ENCODE measurements around the gene SALL4. TPM values are rescaled to one million over a fixed set of nuclear protein-coding genes. Genes with fewer than 3 reads are reported as not detected.

SALL4 gene
- total and polyA plus RNA-seq, 2 donors (not counting 3 experiments of a cell fraction or from before 2014, with no cell fraction given): 1.3 to 1.9 TPM

DNA sequence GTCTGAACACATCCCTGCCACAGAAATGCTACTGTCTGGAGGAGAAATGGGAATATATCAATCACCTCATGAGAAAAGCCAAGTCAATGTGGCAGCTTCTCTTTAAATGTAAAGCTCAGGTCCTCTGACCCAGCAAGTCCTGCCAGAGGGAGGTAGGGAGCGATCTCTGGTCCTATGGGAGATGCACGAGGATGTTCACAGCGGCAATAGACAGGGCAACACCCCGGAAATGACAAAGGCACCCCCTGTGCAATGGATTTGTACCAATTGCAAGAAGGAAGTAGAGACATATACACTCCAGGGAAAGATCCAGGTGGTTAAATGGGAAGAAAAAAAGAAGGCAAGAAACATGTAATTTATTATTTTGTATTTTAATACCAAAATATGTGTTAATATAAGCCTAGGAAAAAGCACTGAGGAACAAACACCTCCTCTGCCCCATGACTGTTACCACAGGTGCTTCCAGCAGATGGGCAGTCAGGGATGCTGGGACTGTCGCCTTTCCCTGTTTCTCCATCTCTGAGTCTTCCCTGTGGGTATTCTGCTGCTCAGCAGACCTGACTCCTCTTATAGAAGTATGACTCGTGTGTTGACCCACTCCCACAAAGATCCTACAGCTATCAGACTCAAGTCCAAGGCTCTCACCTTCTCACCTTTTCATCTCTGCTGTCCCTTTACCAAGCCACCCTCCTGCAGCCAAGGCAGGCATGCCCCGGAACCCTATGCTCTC lies 55.0 kb downstream of the SALL4 start:
- Histone ChIP-seq H3K4me1 (ENCODE audit: control insufficient read depth, extremely low read depth, insufficient read depth, low read length) (peaks cover 42% of the 10 kb centered on the region), H3K27ac (ENCODE audit: insufficient read depth, low read depth, low read length) (no peak overlapping the region), H3K79me2 (ENCODE audit: control insufficient read depth, insufficient read depth, low read length) (peaks cover 9% of the 10 kb centered on the region), H3K36me3 (ENCODE audit: control insufficient read depth in 2 of 2, extremely low read depth in 1 of 2, insufficient read depth in 2 of 2, low read length in 2 of 2) (no peaks in the 10 kb centered on the region), H3K4me3 (replicated peaks in 1 of 3; ENCODE audit: insufficient read depth in 1 of 3, low read depth in 1 of 3, low read length in 3 of 3) (no peak overlapping the region), H3K9me1 (replicated peaks; ENCODE audit: control insufficient read depth, extremely low read depth, insufficient read depth, low read length) (no peaks in the 10 kb centered on the region), H3K4me2 (ENCODE audit: insufficient read depth, low read length) (no peak overlapping the region), H3K9ac (replicated peaks; ENCODE audit: extremely low read depth, insufficient read depth, low read length) (no peak overlapping the region), H3K9me3 (replicated peaks; ENCODE audit: control insufficient read depth, insufficient read depth, low read length) (no peaks in the 10 kb centered on the region), H4K20me1 (replicated peaks; ENCODE audit: control insufficient read depth, extremely low read depth, insufficient read depth, low read length) (no peaks in the 10 kb centered on the region), H2AFZ (ENCODE audit: low read depth, low read length) (no peak overlapping the region), H3K27me3 (ENCODE audit: control insufficient read depth in 2 of 2, insufficient read depth in 2 of 2, low read length in 2 of 2) (no peaks in the 10 kb centered on the region)
- FAIRE-seq: no peak
- no peak for DNase-seq (ENCODE audit: low read depth, low spot score)
- TF ChIP-seq JUN (IDR thresholded peaks at IDR 0.05; ENCODE audit: borderline replicate concordance, insufficient read depth, insufficient read length, low read depth) (no peak), MYC (IDR thresholded peaks at IDR 0.05; ENCODE audit: low read depth, low read length) (no peak), POLR2AphosphoS5 (IDR thresholded peaks at IDR 0.05; ENCODE audit: insufficient read depth, low read depth, low read length) (no peak), EZH2 (IDR thresholded peaks at IDR 0.05; ENCODE audit: borderline replicate concordance, low read depth, low read length, severe bottlenecking) (no peak), CTCF (IDR thresholded peaks at IDR 0.05; ENCODE audit: extremely low read depth in 1 of 2, insufficient read depth in 1 of 2, low read depth in 1 of 2, low read length in 2 of 2) (no peak), FOS (IDR thresholded peaks at IDR 0.05; ENCODE audit: borderline replicate concordance, insufficient read depth, low read length) (no peak), POLR2A (IDR thresholded peaks at IDR 0.05; ENCODE audit: low read depth, low read length) (no peak), GATA2 (IDR thresholded peaks at IDR 0.05; ENCODE audit: insufficient read depth, insufficient read length, low read depth, low read length) (no peak)
- TF ChIP-seq, protein P1, sequence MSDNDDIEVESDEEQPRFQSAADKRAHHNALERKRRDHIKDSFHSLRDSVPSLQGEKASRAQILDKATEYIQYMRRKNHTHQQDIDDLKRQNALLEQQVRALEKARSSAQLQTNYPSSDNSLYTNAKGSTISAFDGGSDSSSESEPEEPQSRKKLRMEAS (IDR thresholded peaks at IDR 0.05; ENCODE audit: insufficient read depth, insufficient read length): no peak
- no TSS peak for BruUV-seq (replicated peaks)
- POLR2A ChIA-PET: interaction anchor here (0.6 kb wide), 1 partner anchor 168 kb away, joined by 4 read pairs; no protein-coding TSS in a partner anchor
- dilution Hi-C loops (cut with MboI; ENCODE audit: extremely low pct_ligation_motif_present, low sequenced_read_pairs) (no loop called here), intact Hi-C loops (cut with micrococcal nuclease) (no loop called here)
- CTCF ChIA-PET: interaction anchor here (1.0 kb wide), 1 partner anchor 218 kb away, joined by 4 read pairs; no protein-coding TSS in a partner anchor

Measured in endothelial cell of umbilical vein (primary cell).